ENCODE results near the gene GRIN2A. TPM values are rescaled to one million over a fixed set of nuclear protein-coding genes. Genes with fewer than 3 reads are reported as not detected.

Gene GRIN2A
- polyA plus RNA-seq, 1 donor (not counting 4 experiments of a cell fraction or from before 2014, with no cell fraction given), result 0.01 TPM

- Histone ChIP-seq H3K9ac (ENCODE audit: control insufficient read depth, extremely low read depth, insufficient read depth, low read length) (no peak overlapping the region), H3K4me1 (ENCODE audit: control insufficient read depth, extremely low read depth, insufficient read depth, low read length) (peaks cover 10% of the 10 kb centered on the region), H3K9me3 (ENCODE audit: control insufficient read depth, low read depth, low read length) (no peaks in the 10 kb centered on the region), H3K79me2 (ENCODE audit: control insufficient read depth, insufficient read depth, low read length) (no peaks in the 10 kb centered on the region), H3K9me1 (ENCODE audit: control insufficient read depth, extremely low read depth, insufficient read depth, low read length) (no peaks in the 10 kb centered on the region), H3K4me2 (ENCODE audit: control insufficient read depth, extremely low read depth, insufficient read depth, low read depth, low read length) (no peak overlapping the region), H3K4me3 (ENCODE audit: control insufficient read depth in 2 of 3, extremely low read depth in 1 of 3, insufficient read depth in 2 of 3, low read depth in 1 of 3, low read length in 3 of 3) (no peak overlapping the region), H3K27me3 (ENCODE audit: control insufficient read depth, extremely low read depth, insufficient read depth, low read length) (peaks cover 47% of the 10 kb centered on the region), H3K36me3 (ENCODE audit: control insufficient read depth in 2 of 2, extremely low read depth in 1 of 2, insufficient read depth in 2 of 2, low read length in 2 of 2) (no peaks in the 10 kb centered on the region), H4K20me1 (ENCODE audit: control insufficient read depth, extremely low read depth, insufficient read depth, low read length) (no peaks in the 10 kb centered on the region), H2AFZ (ENCODE audit: control insufficient read depth, low read length) (no peak overlapping the region), H3K27ac (ENCODE audit: control insufficient read depth, insufficient read depth, low read length) (no peak overlapping the region)
- dilution Hi-C loops (cut with MboI; ENCODE audit: extremely low pct_ligation_motif_present, low sequenced_read_pairs), result no loop called here
- TF ChIP-seq EZH2 (IDR thresholded peaks at IDR 0.05; ENCODE audit: low read length) (no peak), CTCF (optimal IDR thresholded peaks at IDR 0.05 in 1 of 3, IDR thresholded peaks at IDR 0.05 in 1 of 3, conservative IDR thresholded peaks at IDR 0.05 in 1 of 3; ENCODE audit: extremely low read depth in 1 of 3, insufficient read depth in 2 of 3, low read length in 3 of 3) (peak in 2 of 3 experiments; percentile 12 to 43)
- FAIRE-seq, result no peak
- DNase-seq (ENCODE audit: low read depth, low spot score), result no peak
Measured at GRCh38 chr16:10180771-10181163, 1.5 kb downstream of the GRIN2A start.

- H3K4me2 ChIP-seq (ENCODE audit: control insufficient read depth, extremely low read depth, insufficient read depth, low read depth, low read length), result no peak overlapping the region
- H3K4me3 ChIP-seq (ENCODE audit: control insufficient read depth in 2 of 3, extremely low read depth in 1 of 3, insufficient read depth in 2 of 3, low read depth in 1 of 3, low read length in 3 of 3), result no peak overlapping the region
- H3K36me3 ChIP-seq (ENCODE audit: control insufficient read depth in 2 of 2, extremely low read depth in 1 of 2, insufficient read depth in 2 of 2, low read length in 2 of 2), result no peaks in the 10 kb centered on the region
- H3K79me2 ChIP-seq (ENCODE audit: control insufficient read depth, insufficient read depth, low read length), result no peaks in the 10 kb centered on the region
- H3K9ac ChIP-seq (ENCODE audit: control insufficient read depth, extremely low read depth, insufficient read depth, low read length), result no peak overlapping the region
- dilution Hi-C loops (cut with MboI; ENCODE audit: extremely low pct_ligation_motif_present, low sequenced_read_pairs), result no loop called here
- peaks cover 47% of the 10 kb centered on the region for H3K27me3 ChIP-seq (ENCODE audit: control insufficient read depth, extremely low read depth, insufficient read depth, low read length)
- no peak for DNase-seq (ENCODE audit: low read depth, low spot score)
- no peaks in the 10 kb centered on the region for H3K9me1 ChIP-seq (ENCODE audit: control insufficient read depth, extremely low read depth, insufficient read depth, low read length)
- no peaks in the 10 kb centered on the region for H4K20me1 ChIP-seq (ENCODE audit: control insufficient read depth, extremely low read depth, insufficient read depth, low read length)
- FAIRE-seq, result no peak
- H3K9me3 ChIP-seq (ENCODE audit: control insufficient read depth, low read depth, low read length), result no peaks in the 10 kb centered on the region
- H2AFZ ChIP-seq (ENCODE audit: control insufficient read depth, low read length), result no peak overlapping the region
- peaks cover 10% of the 10 kb centered on the region for H3K4me1 ChIP-seq (ENCODE audit: control insufficient read depth, extremely low read depth, insufficient read depth, low read length)
- no peak overlapping the region for H3K27ac ChIP-seq (ENCODE audit: control insufficient read depth, insufficient read depth, low read length)
- no peak for TF ChIP-seq CTCF (optimal IDR thresholded peaks at IDR 0.05 in 1 of 3, IDR thresholded peaks at IDR 0.05 in 1 of 3, conservative IDR thresholded peaks at IDR 0.05 in 1 of 3; ENCODE audit: extremely low read depth in 1 of 3, insufficient read depth in 2 of 3, low read length in 3 of 3)
- TF ChIP-seq EZH2 (IDR thresholded peaks at IDR 0.05; ENCODE audit: low read length), result no peak
Measured at GRCh38 chr16:10180042-10180770, 2.0 kb downstream of the GRIN2A start.

Data from keratinocyte (primary cell).